ENCODE data around the gene LMBR1.

The LMBR1 gene

DNA sequence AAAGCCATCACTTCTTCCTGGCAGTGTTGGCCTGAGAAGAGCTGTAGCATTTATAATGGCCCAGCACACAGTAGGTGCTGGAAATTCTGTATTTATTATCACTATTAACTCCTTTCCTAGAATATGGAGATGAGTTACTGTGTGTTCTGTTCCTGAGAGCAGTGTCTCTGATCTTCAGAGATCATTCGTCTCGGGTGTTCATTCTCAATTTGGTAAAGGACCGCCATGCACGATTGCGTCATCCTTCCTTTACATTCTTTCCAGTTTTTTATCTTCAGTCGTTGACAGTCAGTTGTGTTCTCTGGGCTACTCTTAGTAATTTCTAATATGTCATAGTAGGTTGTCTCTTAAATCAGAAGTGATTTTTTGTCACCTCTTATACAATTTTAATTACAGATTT is 233.8 kb downstream of the LMBR1 start:
- ChIA-PET CTCF (no interaction called here), POLR2A (no interaction called here)
- TF ChIP-seq ELF4 (IDR thresholded peaks at IDR 0.05), result no peak
- no peak for TF ChIP-seq FOXK2 (IDR thresholded peaks at IDR 0.05)
- TF ChIP-seq HDGF (IDR thresholded peaks at IDR 0.05; ENCODE audit: borderline replicate concordance), result no peak
- TF ChIP-seq NFRKB (IDR thresholded peaks at IDR 0.05), result no peak
- no peak for TF ChIP-seq SUZ12 (IDR thresholded peaks at IDR 0.05)
- DNase-seq (ENCODE audit: extremely low spot score), result no peak

DNA sequence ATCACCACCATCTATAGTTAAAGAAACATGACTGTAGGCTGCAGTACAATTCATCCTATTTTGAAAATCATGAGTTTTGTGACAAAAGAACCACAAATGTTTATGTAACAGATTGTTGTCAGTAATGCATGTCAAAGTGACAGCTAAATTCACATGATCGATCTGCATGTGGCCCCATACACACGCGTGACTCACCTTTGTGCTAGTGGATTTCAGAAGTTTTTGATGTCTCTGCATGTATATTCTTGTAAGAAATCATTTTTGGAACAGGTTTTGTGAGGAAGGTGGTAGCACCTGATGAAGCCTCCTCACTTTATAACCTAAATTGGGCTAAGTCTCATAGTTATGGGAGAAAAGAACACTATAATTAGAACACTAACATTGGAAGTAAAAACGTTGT is 235.3 kb downstream of the LMBR1 start:
- POLR2A ChIA-PET, result no interaction called here
- CTCF ChIA-PET, result no interaction called here
- no peak for DNase-seq (ENCODE audit: extremely low spot score)
- TF ChIP-seq FOXK2 (IDR thresholded peaks at IDR 0.05), result no peak
- no peak for TF ChIP-seq ARNT (IDR thresholded peaks at IDR 0.05)
- no peak for TF ChIP-seq CTBP1 (IDR thresholded peaks at IDR 0.05; ENCODE audit: borderline replicate concordance)
- no peak for TF ChIP-seq ZNF384 (IDR thresholded peaks at IDR 0.05)
- TF ChIP-seq, protein P1, sequence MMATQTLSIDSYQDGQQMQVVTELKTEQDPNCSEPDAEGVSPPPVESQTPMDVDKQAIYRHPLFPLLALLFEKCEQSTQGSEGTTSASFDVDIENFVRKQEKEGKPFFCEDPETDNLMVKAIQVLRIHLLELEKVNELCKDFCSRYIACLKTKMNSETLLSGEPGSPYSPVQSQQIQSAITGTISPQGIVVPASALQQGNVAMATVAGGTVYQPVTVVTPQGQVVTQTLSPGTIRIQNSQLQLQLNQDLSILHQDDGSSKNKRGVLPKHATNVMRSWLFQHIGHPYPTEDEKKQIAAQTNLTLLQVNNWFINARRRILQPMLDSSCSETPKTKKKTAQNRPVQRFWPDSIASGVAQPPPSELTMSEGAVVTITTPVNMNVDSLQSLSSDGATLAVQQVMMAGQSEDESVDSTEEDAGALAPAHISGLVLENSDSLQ (IDR thresholded peaks at IDR 0.05), result no peak
- TF ChIP-seq ELF4 (IDR thresholded peaks at IDR 0.05), result no peak
- no peak for TF ChIP-seq BHLHE40 (IDR thresholded peaks at IDR 0.05; ENCODE audit: borderline replicate concordance)
- no peak for TF ChIP-seq HDGF (IDR thresholded peaks at IDR 0.05; ENCODE audit: borderline replicate concordance)
- TF ChIP-seq FOXA1 (IDR thresholded peaks at IDR 0.05), result no peak
- no peak for TF ChIP-seq L3MBTL2 (conservative IDR thresholded peaks at IDR 0.05)
- TF ChIP-seq NFRKB (IDR thresholded peaks at IDR 0.05), result no peak
- TF ChIP-seq SP1 (IDR thresholded peaks at IDR 0.05), result no peak
- TF ChIP-seq LEF1 (IDR thresholded peaks at IDR 0.05; ENCODE audit: borderline replicate concordance), result no peak
- TF ChIP-seq SUZ12 (IDR thresholded peaks at IDR 0.05), result no peak
- TF ChIP-seq TARDBP (IDR thresholded peaks at IDR 0.05), result no peak
- TF ChIP-seq FOXM1 (IDR thresholded peaks at IDR 0.05; ENCODE audit: borderline replicate concordance), result no peak

DNA sequence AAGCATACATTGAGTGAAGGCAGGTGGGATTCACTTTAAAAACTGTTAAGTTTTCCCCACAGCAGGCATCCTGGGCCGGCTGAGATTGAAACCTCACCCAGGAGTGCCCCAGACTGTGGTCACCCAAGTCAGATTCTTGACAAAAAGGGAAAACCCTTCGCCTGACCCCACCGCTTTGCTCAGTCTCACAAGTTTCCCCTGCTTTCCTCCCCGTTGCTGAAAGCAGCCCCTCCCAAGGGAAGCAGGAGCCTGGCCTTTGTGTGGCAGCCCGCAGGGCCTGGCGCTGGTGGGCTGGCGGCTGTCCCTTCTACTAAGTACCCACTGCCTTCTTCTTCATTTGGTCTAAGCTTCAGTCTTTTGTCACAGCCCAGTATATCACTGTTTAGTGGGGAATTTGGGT is 236.4 kb downstream of the LMBR1 start:
- no peak for TF ChIP-seq FOXK2 (IDR thresholded peaks at IDR 0.05)
- TF ChIP-seq ELF4 (IDR thresholded peaks at IDR 0.05), result no peak
- no peak for TF ChIP-seq CTBP1 (IDR thresholded peaks at IDR 0.05; ENCODE audit: borderline replicate concordance)
- TF ChIP-seq ARNT (IDR thresholded peaks at IDR 0.05), result no peak
- no peak for TF ChIP-seq BHLHE40 (IDR thresholded peaks at IDR 0.05; ENCODE audit: borderline replicate concordance)
- TF ChIP-seq HDGF (IDR thresholded peaks at IDR 0.05; ENCODE audit: borderline replicate concordance), result no peak
- TF ChIP-seq, protein P1 (IDR thresholded peaks at IDR 0.05), result no peak
- TF ChIP-seq FOXM1 (IDR thresholded peaks at IDR 0.05; ENCODE audit: borderline replicate concordance), result no peak
- no peak for TF ChIP-seq LEF1 (IDR thresholded peaks at IDR 0.05; ENCODE audit: borderline replicate concordance)
- TF ChIP-seq FOXA1 (IDR thresholded peaks at IDR 0.05), result no peak
- no peak for TF ChIP-seq L3MBTL2 (conservative IDR thresholded peaks at IDR 0.05)
- no peak for TF ChIP-seq NFRKB (IDR thresholded peaks at IDR 0.05)
- TF ChIP-seq SP1 (IDR thresholded peaks at IDR 0.05), result no peak
- TF ChIP-seq SUZ12 (IDR thresholded peaks at IDR 0.05), result no peak
- TF ChIP-seq ZNF384 (IDR thresholded peaks at IDR 0.05), result no peak
- TF ChIP-seq TARDBP (IDR thresholded peaks at IDR 0.05), result no peak
- CTCF ChIA-PET, result no interaction called here
- POLR2A ChIA-PET, result no interaction called here
- no peak for DNase-seq (ENCODE audit: extremely low spot score)

DNA sequence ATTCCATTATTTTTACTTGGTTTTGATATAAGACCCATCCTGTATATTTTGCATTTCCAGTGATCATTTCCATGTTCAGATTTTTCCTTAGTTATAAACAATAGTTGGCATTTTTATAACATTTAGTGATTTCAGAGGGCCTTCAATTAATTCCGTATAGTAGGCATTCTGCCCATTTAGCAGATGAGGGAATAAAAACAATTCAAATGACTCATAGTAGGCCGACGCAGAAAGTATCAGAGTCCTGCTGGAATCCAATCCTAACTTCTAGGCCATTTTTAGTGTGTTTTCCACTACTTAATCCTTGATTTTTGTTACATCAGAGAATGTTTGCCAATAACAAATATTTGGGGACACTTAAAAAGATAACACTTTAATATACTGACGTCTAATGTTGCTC is 237.0 kb downstream of the LMBR1 start:
- CTCF ChIA-PET, result no interaction called here
- POLR2A ChIA-PET, result no interaction called here
- no peak for DNase-seq (ENCODE audit: extremely low spot score)
- TF ChIP-seq FOXK2 (IDR thresholded peaks at IDR 0.05) (no peak), FOXM1 (IDR thresholded peaks at IDR 0.05; ENCODE audit: borderline replicate concordance) (no peak), BHLHE40 (IDR thresholded peaks at IDR 0.05; ENCODE audit: borderline replicate concordance) (no peak)

DNA sequence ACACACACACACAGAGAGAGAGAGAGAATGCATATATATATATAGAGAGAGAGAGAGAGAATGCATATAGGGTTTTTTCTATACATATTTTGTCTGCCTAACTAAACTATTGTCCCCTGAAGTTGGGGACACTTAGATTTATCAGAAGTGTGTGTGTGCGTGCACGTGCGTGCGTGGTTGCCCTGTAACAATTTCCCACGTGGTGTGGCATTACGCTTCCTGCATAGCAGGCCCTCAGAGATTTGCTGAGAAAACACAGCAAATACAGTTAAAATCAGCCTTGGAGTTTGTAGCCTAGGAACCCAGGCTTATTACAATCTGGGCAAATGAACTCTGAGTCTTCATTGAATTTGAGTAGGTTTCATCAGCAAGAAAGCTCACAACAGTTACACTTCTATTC is 237.7 kb downstream of the LMBR1 start:
- POLR2A ChIA-PET, result no interaction called here
- CTCF ChIA-PET, result no interaction called here

DNA sequence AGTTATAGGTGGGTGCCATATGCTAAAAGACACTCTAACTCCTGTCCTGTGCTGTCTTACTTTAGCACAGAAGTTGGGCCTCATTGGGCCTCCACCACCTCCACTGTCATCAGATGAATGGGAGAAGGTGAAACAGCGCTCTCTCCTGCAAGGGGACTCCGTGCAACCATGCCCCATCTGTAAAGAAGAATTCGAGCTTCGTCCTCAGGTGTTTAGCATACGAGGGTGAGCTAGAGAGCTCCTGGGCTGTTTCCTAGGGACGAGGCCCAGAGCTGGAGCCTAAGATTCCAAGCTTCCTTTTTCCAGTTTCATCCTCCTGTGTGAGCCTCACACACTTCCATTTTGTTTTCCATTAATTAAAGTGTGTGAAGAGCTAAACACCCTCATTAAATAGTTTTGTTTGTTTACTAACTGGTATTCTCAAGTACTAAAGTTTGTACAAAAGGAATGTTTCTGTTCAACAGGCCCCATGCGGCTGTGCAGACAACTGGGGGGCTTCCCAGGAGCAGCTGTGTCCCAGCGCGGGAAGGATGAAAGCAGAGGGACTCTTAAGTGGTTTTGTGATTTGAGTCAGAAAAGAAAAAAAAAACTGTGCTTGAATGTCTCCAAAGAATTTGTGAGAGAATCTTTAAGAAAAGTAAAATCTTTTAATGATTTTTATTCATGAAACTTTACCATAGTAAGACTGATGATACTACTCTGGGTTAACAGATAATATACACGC is 238.3 kb downstream of the LMBR1 start:
- DNase-seq (ENCODE audit: extremely low spot score), result no peak
- ChIA-PET POLR2A (no interaction called here), CTCF (no interaction called here)
- TF ChIP-seq ELF4 (IDR thresholded peaks at IDR 0.05) (no peak), L3MBTL2 (conservative IDR thresholded peaks at IDR 0.05) (no peak), ZNF384 (IDR thresholded peaks at IDR 0.05) (no peak), CTBP1 (IDR thresholded peaks at IDR 0.05; ENCODE audit: borderline replicate concordance) (no peak), FOXM1 (IDR thresholded peaks at IDR 0.05; ENCODE audit: borderline replicate concordance) (no peak), ARNT (IDR thresholded peaks at IDR 0.05) (no peak), BHLHE40 (IDR thresholded peaks at IDR 0.05; ENCODE audit: borderline replicate concordance) (no peak), LEF1 (IDR thresholded peaks at IDR 0.05; ENCODE audit: borderline replicate concordance) (no peak), SP1 (IDR thresholded peaks at IDR 0.05) (no peak), FOXK2 (IDR thresholded peaks at IDR 0.05) (no peak), NFRKB (IDR thresholded peaks at IDR 0.05) (no peak), SUZ12 (IDR thresholded peaks at IDR 0.05) (no peak), FOXA1 (IDR thresholded peaks at IDR 0.05) (no peak), TARDBP (IDR thresholded peaks at IDR 0.05) (no peak), HDGF (IDR thresholded peaks at IDR 0.05; ENCODE audit: borderline replicate concordance) (no peak)
- TF ChIP-seq, protein P1 (IDR thresholded peaks at IDR 0.05), result no peak

More for the DNA sequence above, 237.7 kb downstream of the LMBR1 start:
- no peak for DNase-seq (ENCODE audit: extremely low spot score)
- TF ChIP-seq LEF1 (IDR thresholded peaks at IDR 0.05; ENCODE audit: borderline replicate concordance) (no peak), FOXK2 (IDR thresholded peaks at IDR 0.05) (no peak), ZNF384 (IDR thresholded peaks at IDR 0.05) (no peak), L3MBTL2 (conservative IDR thresholded peaks at IDR 0.05) (no peak), ARNT (IDR thresholded peaks at IDR 0.05) (no peak), TARDBP (IDR thresholded peaks at IDR 0.05) (no peak), CTBP1 (IDR thresholded peaks at IDR 0.05; ENCODE audit: borderline replicate concordance) (no peak)
- TF ChIP-seq, protein P1 (IDR thresholded peaks at IDR 0.05), result no peak
